ENCODE measurements around the gene SHISA9.

SHISA9 gene

GRCh38 chr16:13269905-13270528 lies 368.6 kb downstream of the SHISA9 start:
- DNase-seq (ENCODE audit: low read depth): no peak

GRCh38 chr16:13270602-13271001 lies 369.2 kb downstream of the SHISA9 start:
- no peak for DNase-seq (ENCODE audit: low read depth)

- no peak for DNase-seq (ENCODE audit: low read depth)
Observed at GRCh38 chr16:13289515-13289914, 388.1 kb downstream of the SHISA9 start.

Data from activated T-cell treated with anti-CD3 and anti-CD28 coated beads for 24 hours (primary cell).